ENCODE measurements around the gene DRD2. TPM values are rescaled to one million over a fixed set of nuclear protein-coding genes. Genes with fewer than 3 reads are reported as not detected.

The DRD2 gene
- total RNA-seq, 1 experiment from 2014 or later: 0.44 TPM

GRCh38 chr11:113405724-113406478 lies 69.3 kb downstream of the DRD2 start:
- H3K18ac ChIP-seq (ENCODE audit: insufficient read length, low read depth, low read length): no peak overlapping the region
- H3K36me3 Mint-ChIP-seq (ENCODE audit: insufficient read depth in 1 of 3, low read depth in 3 of 3): no peaks in the 10 kb centered on the region
- peak overlapping the region in 1 of 3 experiments; percentile 76; a peak in 1 of 7 replicates for H3K27ac Mint-ChIP-seq
- H3K4me1 Mint-ChIP-seq: peaks cover 10 to 23% of the 10 kb centered on the region in 2 experiments
- no peak overlapping the region for H3K27ac ChIP-seq (ENCODE audit: insufficient read length, low read depth, low read length)
- no peaks in the 10 kb centered on the region for H3K9me3 ChIP-seq (ENCODE audit: control insufficient read depth, low read depth, low read length)
- no peak overlapping the region for H2BK120ac ChIP-seq (ENCODE audit: low read depth, low read length, poor library complexity, severe bottlenecking)
- H4K91ac ChIP-seq (ENCODE audit: insufficient read length, low read depth, low read length): no peak overlapping the region
- H3K9me3 Mint-ChIP-seq: no peaks in the 10 kb centered on the region
- no peak overlapping the region for H2BK5ac ChIP-seq (ENCODE audit: insufficient read length, low read length)
- no peak overlapping the region; the same call in 1 of the 2 replicates for H3K14ac ChIP-seq (ENCODE audit: insufficient read depth, low read length)
- no peaks in the 10 kb centered on the region for H3K27me3 ChIP-seq (ENCODE audit: insufficient read depth, low read length)
- H2BK12ac ChIP-seq (ENCODE audit: insufficient read length, low read depth, low read length): no peak overlapping the region
- no peak for TF ChIP-seq CTCF (conservative IDR thresholded peaks at IDR 0.05)
- no peak overlapping the region for H2BK15ac ChIP-seq (ENCODE audit: low read depth, low read length)
- no peak overlapping the region for H3K4me3 Mint-ChIP-seq
- WGBS (ENCODE audit: extremely low coverage, insufficient read length, low lambda C conversion rate): no CpG with 5 or more reads among the region's 7 CpGs
- no peaks in the 10 kb centered on the region for H3K23me2 ChIP-seq (ENCODE audit: insufficient read length, low read depth, low read length, poor library complexity, severe bottlenecking)
- H4K5ac ChIP-seq (ENCODE audit: insufficient read length, low read depth, low read length): no peak overlapping the region
- no peak for DNase-seq
- no peak overlapping the region for H2AFZ ChIP-seq (ENCODE audit: low read length)
- H2AK5ac ChIP-seq (ENCODE audit: insufficient read length, low read length): no peak overlapping the region
- H3K79me2 ChIP-seq (ENCODE audit: insufficient read depth, low read length): no peaks in the 10 kb centered on the region
- H3K79me1 ChIP-seq (ENCODE audit: insufficient read depth, low read depth, low read length, poor library complexity, severe bottlenecking): no peaks in the 10 kb centered on the region
- no peak overlapping the region for H4K8ac ChIP-seq (replicated peaks; ENCODE audit: insufficient read length, low read depth, low read length)
- no peaks in the 10 kb centered on the region for H3K4me1 ChIP-seq (ENCODE audit: insufficient read depth, low read length)
- H2BK20ac ChIP-seq (ENCODE audit: low read depth, low read length, poor library complexity, severe bottlenecking): no peak overlapping the region
- no peak overlapping the region for H3K4me2 ChIP-seq (ENCODE audit: insufficient read depth, insufficient read length, low read length)
- no peak overlapping the region for H3K4ac ChIP-seq (ENCODE audit: low read depth, low read length)
- H3K56ac ChIP-seq (ENCODE audit: insufficient read length, low read depth, low read length): no peak overlapping the region
- no peak overlapping the region for H3K9ac ChIP-seq (ENCODE audit: extremely low read depth, insufficient read length, low read length)
- H3K23ac ChIP-seq (ENCODE audit: insufficient read length, low read depth, low read length): no peak overlapping the region
- no peaks in the 10 kb centered on the region for H4K20me1 ChIP-seq (ENCODE audit: control insufficient read depth, insufficient read depth, insufficient read length)
- peaks cover 28% of the 10 kb centered on the region for H3K27me3 Mint-ChIP-seq (ENCODE audit: low read depth)
- no peak overlapping the region for H3T11ph ChIP-seq (ENCODE audit: low read length)

All from H9 (cell line).